ENCODE results near the gene RNASE12. TPM values are rescaled to one million over a fixed set of nuclear protein-coding genes. Genes with fewer than 3 reads are reported as not detected.
"Not testable (repeated sequence)": the region's sequence is repeated elsewhere in the genome, so short reads cannot be mapped to it uniquely, and the experiment has no call there.

Gene RNASE12
- total RNA-seq, 1 experiment from 2014 or later, result not detected

GRCh38 chr14:20607617-20608016 is 16.4 kb upstream of the RNASE12 start:
- DNase-seq, result no peak
- no peaks in the 10 kb centered on the region for H3K36me3 ChIP-seq (replicated peaks; ENCODE audit: control insufficient read depth, insufficient read depth, low read length)
- no peaks in the 10 kb centered on the region for H3K27me3 ChIP-seq (ENCODE audit: control insufficient read depth, insufficient read depth, low read length)
- H3K4me3 ChIP-seq (ENCODE audit: insufficient read depth, low read depth, low read length), result no peak overlapping the region

GRCh38 chr14:20606902-20607242 is 15.7 kb upstream of the RNASE12 start:
- Histone ChIP-seq H3K36me3 (replicated peaks; ENCODE audit: control insufficient read depth, insufficient read depth, low read length) (no peaks in the 10 kb centered on the region), H3K4me3 (ENCODE audit: insufficient read depth, low read depth, low read length) (no peak overlapping the region), H3K27me3 (ENCODE audit: control insufficient read depth, insufficient read depth, low read length) (no peaks in the 10 kb centered on the region)
- no peak for DNase-seq

- no peaks in the 10 kb centered on the region for H3K36me3 ChIP-seq (replicated peaks; ENCODE audit: control insufficient read depth, insufficient read depth, low read length)
- DNase-seq, result peak; percentile 72
- H3K4me3 ChIP-seq (ENCODE audit: insufficient read depth, low read depth, low read length), result no peak overlapping the region
- H3K27me3 ChIP-seq (ENCODE audit: control insufficient read depth, insufficient read depth, low read length), result no peaks in the 10 kb centered on the region
Measured at GRCh38 chr14:20606190-20606901, 15.2 kb upstream of the RNASE12 start.

- no peak overlapping the region for H3K4me3 ChIP-seq (ENCODE audit: insufficient read depth, low read depth, low read length)
- H3K36me3 ChIP-seq (replicated peaks; ENCODE audit: control insufficient read depth, insufficient read depth, low read length), result no peaks in the 10 kb centered on the region
- no peak for DNase-seq
- no peaks in the 10 kb centered on the region for H3K27me3 ChIP-seq (ENCODE audit: control insufficient read depth, insufficient read depth, low read length)
Measured at GRCh38 chr14:20603813-20604690, 12.9 kb upstream of the RNASE12 start.

- no peak for DNase-seq
- H3K36me3 ChIP-seq (replicated peaks; ENCODE audit: control insufficient read depth, insufficient read depth, low read length), result no peaks in the 10 kb centered on the region
- no peaks in the 10 kb centered on the region for H3K27me3 ChIP-seq (ENCODE audit: control insufficient read depth, insufficient read depth, low read length)
- no peak overlapping the region for H3K4me3 ChIP-seq (ENCODE audit: insufficient read depth, low read depth, low read length)
Measured at GRCh38 chr14:20602583-20602982, 11.4 kb upstream of the RNASE12 start.

- Histone ChIP-seq H3K36me3 (replicated peaks; ENCODE audit: control insufficient read depth, insufficient read depth, low read length) (no peaks in the 10 kb centered on the region), H3K4me3 (ENCODE audit: insufficient read depth, low read depth, low read length) (no peak overlapping the region), H3K27me3 (ENCODE audit: control insufficient read depth, insufficient read depth, low read length) (no peaks in the 10 kb centered on the region)
- no peak for DNase-seq
Measured at GRCh38 chr14:20601522-20601921, 10.3 kb upstream of the RNASE12 start.

- no peak overlapping the region for H3K4me3 ChIP-seq (ENCODE audit: insufficient read depth, low read depth, low read length)
- no peaks in the 10 kb centered on the region for H3K27me3 ChIP-seq (ENCODE audit: control insufficient read depth, insufficient read depth, low read length)
- no peak for DNase-seq
- no peaks in the 10 kb centered on the region for H3K36me3 ChIP-seq (replicated peaks; ENCODE audit: control insufficient read depth, insufficient read depth, low read length)
Measured at GRCh38 chr14:20597108-20597507, 5.9 kb upstream of the RNASE12 start.

- DNase-seq; H3K27me3 ChIP-seq (ENCODE audit: control insufficient read depth, insufficient read depth, low read length); H3K36me3 ChIP-seq (replicated peaks; ENCODE audit: control insufficient read depth, insufficient read depth, low read length); H3K4me3 ChIP-seq (ENCODE audit: insufficient read depth, low read depth, low read length): not testable (repeated sequence)
Measured at GRCh38 chr14:20595726-20596125, 4.5 kb upstream of the RNASE12 start.

- Histone ChIP-seq H3K4me3 (ENCODE audit: insufficient read depth, low read depth, low read length) (no peak overlapping the region), H3K36me3 (replicated peaks; ENCODE audit: control insufficient read depth, insufficient read depth, low read length) (no peaks in the 10 kb centered on the region), H3K27me3 (ENCODE audit: control insufficient read depth, insufficient read depth, low read length) (no peaks in the 10 kb centered on the region)
- DNase-seq, result peak; percentile 2
Measured at GRCh38 chr14:20592574-20592973, 1.4 kb upstream of the RNASE12 start.

GRCh38 chr14:20587489-20588154 is 3.6 kb downstream of the RNASE12 start, which contains the start of gene RNASE11:
Gene RNASE11, minus strand, starts transcription at chr14:20588001.
- no peaks in the 10 kb centered on the region for H3K36me3 ChIP-seq (replicated peaks; ENCODE audit: control insufficient read depth, insufficient read depth, low read length)
- no peak within 1 kb of the TSS for H3K4me3 ChIP-seq (ENCODE audit: insufficient read depth, low read depth, low read length)
- peak; percentile 11 for DNase-seq
- no peaks in the 10 kb centered on the region for H3K27me3 ChIP-seq (ENCODE audit: control insufficient read depth, insufficient read depth, low read length)

- no peak overlapping the region for H3K4me3 ChIP-seq (ENCODE audit: insufficient read depth, low read depth, low read length)
- no peaks in the 10 kb centered on the region for H3K27me3 ChIP-seq (ENCODE audit: control insufficient read depth, insufficient read depth, low read length)
- no peak for DNase-seq
- no peaks in the 10 kb centered on the region for H3K36me3 ChIP-seq (replicated peaks; ENCODE audit: control insufficient read depth, insufficient read depth, low read length)
Measured at GRCh38 chr14:20583908-20584307, 7.3 kb downstream of the RNASE12 start.

GRCh38 chr14:20583142-20583541 is 8.0 kb downstream of the RNASE12 start:
- Histone ChIP-seq H3K36me3 (replicated peaks; ENCODE audit: control insufficient read depth, insufficient read depth, low read length) (no peaks in the 10 kb centered on the region), H3K4me3 (ENCODE audit: insufficient read depth, low read depth, low read length) (no peak overlapping the region), H3K27me3 (ENCODE audit: control insufficient read depth, insufficient read depth, low read length) (no peaks in the 10 kb centered on the region)
- no peak for DNase-seq

GRCh38 chr14:20580242-20580641 is 10.9 kb downstream of the RNASE12 start:
- H3K27me3 ChIP-seq (ENCODE audit: control insufficient read depth, insufficient read depth, low read length), result no peaks in the 10 kb centered on the region
- no peak overlapping the region for H3K4me3 ChIP-seq (ENCODE audit: insufficient read depth, low read depth, low read length)
- DNase-seq, result no peak
- no peaks in the 10 kb centered on the region for H3K36me3 ChIP-seq (replicated peaks; ENCODE audit: control insufficient read depth, insufficient read depth, low read length)

- no peaks in the 10 kb centered on the region for H3K36me3 ChIP-seq (replicated peaks; ENCODE audit: control insufficient read depth, insufficient read depth, low read length)
- H3K4me3 ChIP-seq (ENCODE audit: insufficient read depth, low read depth, low read length), result no peak overlapping the region
- no peaks in the 10 kb centered on the region for H3K27me3 ChIP-seq (ENCODE audit: control insufficient read depth, insufficient read depth, low read length)
- DNase-seq, result no peak
Measured at GRCh38 chr14:20578784-20579502, 12.2 kb downstream of the RNASE12 start.
